Esophagus muscularis mucosa (tissue), 3 donors: ENCODE data around the gene ANKRD9.

Experiments used
- CTCF ChIP-seq, 3 experiments: fragments of 200-600 bp in 2 of 3; fragments of 450-650 bp in 1 of 3; sonication (generic) in 2 of 3; IDR thresholded peaks; one replicate each; pipeline ENCODE4 v1.5.1; 2017 to 2019; ENCODE audit warnings: antibody characterized with exemption in 3 of 3, mild to moderate bottlenecking in 2 of 3, moderate library complexity in 1 of 3
- POLR2A ChIP-seq: fragments of 450-650 bp; IDR thresholded peaks from one replicate; pipeline ENCODE4 v1.6.1; 2017; ENCODE audit warnings: antibody characterized with exemption, moderate library complexity, mild to moderate bottlenecking, low read depth
- POLR2AphosphoS5 ChIP-seq, 2 donors: sonication (generic); formaldehyde crosslinking; IDR thresholded peaks; one replicate each; pipeline ENCODE4 v1.6.1; 2017; ENCODE audit warnings: antibody characterized with exemption in 2 of 2

DNA sequence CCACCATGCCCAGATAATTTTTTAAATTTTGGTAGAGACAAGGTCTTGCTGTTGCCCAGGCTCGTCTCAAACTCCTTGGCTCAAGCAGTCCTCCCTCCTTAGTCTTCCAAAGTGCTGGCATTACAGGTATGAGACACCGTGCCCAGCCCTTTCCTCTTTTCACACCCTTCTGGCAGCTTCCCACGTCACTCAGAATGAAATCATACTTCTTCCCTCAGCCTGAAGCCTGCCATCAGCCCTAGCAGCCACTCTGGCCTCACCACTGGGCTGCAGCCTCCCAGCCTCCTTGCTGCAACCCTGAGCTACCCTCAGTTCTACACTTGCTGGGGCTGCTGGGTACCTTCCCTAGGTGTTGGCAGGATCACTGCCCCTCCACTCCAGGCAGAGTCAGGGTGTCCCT lies 18.2 kb downstream of the ANKRD9 start:
- TF ChIP-seq CTCF (IDR thresholded peaks at IDR 0.05) (no peak), POLR2A (no peak), POLR2AphosphoS5 (IDR thresholded peaks at IDR 0.05) (no peak)
